ENCODE results near the gene ZDHHC16. TPM values are rescaled to one million over a fixed set of nuclear protein-coding genes. Genes with fewer than 3 reads are reported as not detected.

The ZDHHC16 gene
- total RNA-seq, 1 donor from 2014 or later, result 56.5 TPM

DNA sequence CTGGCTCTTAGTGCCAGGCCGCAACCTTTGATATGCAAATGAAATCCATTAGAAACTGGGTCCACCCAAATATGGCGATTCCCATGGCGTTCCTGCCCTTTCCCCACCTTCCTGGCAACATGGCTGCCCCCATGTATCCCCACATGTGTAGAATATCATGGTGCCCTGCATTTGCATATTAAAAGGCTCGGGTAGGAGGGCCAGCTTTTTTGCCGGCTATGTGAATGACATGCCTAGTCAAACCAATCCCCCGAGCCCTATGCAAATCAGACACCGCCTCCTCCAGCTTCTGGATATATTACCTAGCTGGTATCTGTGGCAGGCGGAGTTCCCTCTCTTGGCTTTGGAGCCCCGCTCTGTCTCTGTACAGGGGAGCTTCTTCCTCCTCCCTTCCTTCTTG, 34.0 kb downstream of the ZDHHC16 start:
- Histone ChIP-seq H3K4me3 (no peak overlapping the region), H3K27me3 (ENCODE audit: low read depth) (no peaks in the 10 kb centered on the region), H3K36me3 (peaks cover 85% of the 10 kb centered on the region), H3K9me3 (no peaks in the 10 kb centered on the region), H3K27ac (no peak overlapping the region), H3K4me1 (peaks cover 20% of the 10 kb centered on the region)
- DNase-seq (no peak), ATAC-seq (no peak)
- intact Hi-C loops (cut with DNase I), result no loop called here
- TF ChIP-seq CTCF (IDR thresholded peaks at IDR 0.05), result no peak

GRCh38 chr10:97481071-97481470, 35.1 kb downstream of the ZDHHC16 start:
- DNase-seq (no peak), ATAC-seq (peak; percentile 83 to 86)
- Histone ChIP-seq H3K36me3 (peaks cover 86% of the 10 kb centered on the region), H3K27ac (peak overlapping the region; percentile 2), H3K27me3 (ENCODE audit: low read depth) (no peaks in the 10 kb centered on the region), H3K9me3 (no peaks in the 10 kb centered on the region), H3K4me1 (peaks cover 20% of the 10 kb centered on the region), H3K4me3 (no peak overlapping the region)
- no peak for TF ChIP-seq CTCF (IDR thresholded peaks at IDR 0.05)
- intact Hi-C loops (cut with DNase I), result no loop called here

DNA sequence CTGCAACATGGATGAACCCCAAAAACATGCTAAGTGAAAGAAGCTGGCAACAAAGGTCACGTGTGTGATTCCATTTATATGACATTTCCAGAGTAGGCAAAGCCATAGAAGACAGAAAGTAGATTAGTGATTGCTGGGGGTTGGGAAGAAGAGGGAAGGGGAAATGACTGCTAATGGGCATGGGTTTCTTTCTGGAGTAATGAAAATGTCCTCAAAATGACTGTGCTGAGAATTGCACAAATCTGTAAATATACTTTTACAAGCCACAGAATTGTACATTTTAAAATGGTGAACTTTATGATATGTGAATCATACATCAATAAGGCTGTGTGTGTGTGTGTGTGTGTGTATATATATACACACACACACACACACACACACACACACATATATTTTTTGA, 36.4 kb downstream of the ZDHHC16 start:
- ATAC-seq (no peak), DNase-seq (no peak)
- intact Hi-C loops (cut with DNase I), result no loop called here
- Histone ChIP-seq H3K36me3 (peaks cover 73% of the 10 kb centered on the region), H3K27ac (no peak overlapping the region), H3K9me3 (no peaks in the 10 kb centered on the region), H3K4me3 (no peak overlapping the region), H3K4me1 (peaks cover 20% of the 10 kb centered on the region), H3K27me3 (ENCODE audit: low read depth) (no peaks in the 10 kb centered on the region)
- no peak for TF ChIP-seq CTCF (IDR thresholded peaks at IDR 0.05)

DNA sequence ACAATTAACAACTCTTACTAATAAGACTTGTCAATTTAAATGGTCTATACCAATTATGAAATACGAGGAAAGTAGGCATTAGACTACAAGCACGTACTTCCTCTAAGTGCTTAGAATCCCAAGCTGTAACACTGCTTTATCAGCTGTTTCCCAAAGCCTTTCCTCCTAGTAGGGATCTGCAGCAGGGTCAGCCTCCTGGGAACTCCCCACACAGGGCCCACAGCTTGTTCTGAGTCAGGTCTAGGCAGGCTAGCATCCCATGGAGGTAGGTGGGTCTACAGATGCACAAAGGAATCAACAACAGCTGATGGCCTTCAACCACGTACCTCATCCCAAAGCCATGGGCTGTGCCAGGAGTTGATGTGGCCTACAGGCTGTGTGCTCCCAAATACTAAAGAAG, 37.5 kb downstream of the ZDHHC16 start:
- intact Hi-C loops (cut with DNase I), result no loop called here
- H3K4me1 ChIP-seq, result peaks cover 20% of the 10 kb centered on the region
- ATAC-seq (no peak), DNase-seq (no peak)
- no peaks in the 10 kb centered on the region for H3K9me3 ChIP-seq
- no peak for TF ChIP-seq CTCF (IDR thresholded peaks at IDR 0.05)
- no peaks in the 10 kb centered on the region for H3K27me3 ChIP-seq (ENCODE audit: low read depth)
- no peak overlapping the region for H3K27ac ChIP-seq
- H3K4me3 ChIP-seq, result no peak overlapping the region
- H3K36me3 ChIP-seq, result peaks cover 62% of the 10 kb centered on the region

- peaks cover 58% of the 10 kb centered on the region for H3K36me3 ChIP-seq
- ATAC-seq (no peak), DNase-seq (no peak)
These were observed 37.9 kb downstream of the ZDHHC16 start for GRCh38 chr10:97483921-97484320.

More at GRCh38 chr10:97483921-97484320, 37.9 kb downstream of the ZDHHC16 start:
- Histone ChIP-seq H3K4me1 (peaks cover 20% of the 10 kb centered on the region), H3K27me3 (ENCODE audit: low read depth) (no peaks in the 10 kb centered on the region), H3K27ac (no peak overlapping the region), H3K9me3 (no peaks in the 10 kb centered on the region), H3K4me3 (no peak overlapping the region)
- intact Hi-C loops (cut with DNase I), result no loop called here
- no peak for TF ChIP-seq CTCF (IDR thresholded peaks at IDR 0.05)
